Mesodermal cell (in vitro differentiated cells): ENCODE measurements around the gene DYNLT1.
A peak's percentile ranks its signal among the peaks of the same experiment; 100 is the strongest.
"Not testable (repeated sequence)": the region's sequence is repeated elsewhere in the genome, so short reads cannot be mapped to it uniquely, and the experiment has no call there.

Experiments used
- H3K27ac ChIP-seq: 2 replicates; pipeline ENCODE4 v1.7.0; 2013; ENCODE audit warnings: mild to moderate bottlenecking, low read depth, low read length, moderate library complexity; ENCODE audit not compliant: severe bottlenecking
- H3K36me3 ChIP-seq: 2 replicates; pipeline ENCODE4 v1.7.1; 2013; ENCODE audit warnings: mild to moderate bottlenecking, low read length, moderate library complexity; ENCODE audit not compliant: control insufficient read depth, insufficient read depth
- H3K4me1 ChIP-seq: one replicate; pipeline ENCODE4 v1.7.1; 2013; ENCODE audit warnings: mild to moderate bottlenecking, low read length; ENCODE audit not compliant: insufficient read depth, control insufficient read depth, poor library complexity, severe bottlenecking
- H3K4me3 ChIP-seq: 2 replicates; pipeline ENCODE4 v1.7.0; 2013; ENCODE audit warnings: low read length, control low read depth, mild to moderate bottlenecking; ENCODE audit not compliant: insufficient read depth, poor library complexity, severe bottlenecking; ENCODE audit errors: extremely low read depth
- H3K9me3 ChIP-seq: 2 replicates; pipeline ENCODE4 v1.7.1; 2013; ENCODE audit warnings: mild to moderate bottlenecking, low read length, moderate library complexity; ENCODE audit not compliant: control insufficient read depth
- WGBS, 2 experiments: methylation state at CpG; one replicate each; pipeline ENCODE4 v1.1.5; 2013; ENCODE audit warnings: missing lambda C conversion rate in 2 of 2; ENCODE audit not compliant: insufficient coverage in 2 of 2; 5-methylcytosine and 5-hydroxymethylcytosine counted together

DYNLT1 gene

GRCh38 chr6:158619922-158620801, 24.4 kb downstream of the DYNLT1 start:
- Histone ChIP-seq H3K27ac (peak overlapping the region; percentile 23), H3K4me1 (no peaks in the 10 kb centered on the region), H3K4me3 (no peak overlapping the region), H3K9me3 (peaks cover 3% of the 10 kb centered on the region), H3K36me3 (peaks cover 60% of the 10 kb centered on the region)
- WGBS, 2 experiments = 94 to 96% methylated on average over 14 to 17 of the region's 17 CpGs

GRCh38 chr6:158618289-158618688, 26.3 kb downstream of the DYNLT1 start:
- not testable (repeated sequence) for H3K4me1 ChIP-seq, H3K9me3 ChIP-seq, H3K27ac ChIP-seq, H3K4me3 ChIP-seq
- WGBS, 2 experiments = 92 to 94% methylated on average over 2 of the region's 3 CpGs
- H3K36me3 ChIP-seq = peaks cover 66% of the 10 kb centered on the region

- H3K9me3 ChIP-seq, H3K27ac ChIP-seq, H3K4me3 ChIP-seq: not testable (repeated sequence)
- H3K4me1 ChIP-seq = peaks cover 33% of the 10 kb centered on the region
- peaks cover 51% of the 10 kb centered on the region for H3K36me3 ChIP-seq
- 56% methylated on average over 1 of the region's 3 CpGs; no CpG with 5 or more reads in 1 of the 2 experiments for WGBS, 2 experiments
Observed at GRCh38 chr6:158614606-158615005, 29.9 kb downstream of the DYNLT1 start.

GRCh38 chr6:158611541-158612370, 32.8 kb downstream of the DYNLT1 start:
- peaks cover 35% of the 10 kb centered on the region for H3K4me1 ChIP-seq
- no peak overlapping the region for H3K4me3 ChIP-seq
- H3K36me3 ChIP-seq = peaks cover 70% of the 10 kb centered on the region
- peak overlapping the region; percentile 93 for H3K27ac ChIP-seq
- WGBS, 2 experiments = 42 to 46% methylated on average over 12 to 13 of the region's 14 CpGs
- H3K9me3 ChIP-seq = no peaks in the 10 kb centered on the region

GRCh38 chr6:158611039-158611438, 33.5 kb downstream of the DYNLT1 start:
- no peak overlapping the region for H3K4me3 ChIP-seq
- H3K36me3 ChIP-seq = peaks cover 78% of the 10 kb centered on the region
- H3K27ac ChIP-seq = peak overlapping the region; percentile 93
- 88 to 92% methylated on average over 3 of the region's 3 CpGs for WGBS, 2 experiments
- no peaks in the 10 kb centered on the region for H3K9me3 ChIP-seq
- peaks cover 35% of the 10 kb centered on the region for H3K4me1 ChIP-seq

GRCh38 chr6:158610319-158610968, 34.1 kb downstream of the DYNLT1 start:
- Histone ChIP-seq H3K4me1 (peaks cover 35% of the 10 kb centered on the region), H3K4me3 (no peak overlapping the region), H3K9me3 (no peaks in the 10 kb centered on the region), H3K27ac (peak overlapping the region; percentile 93), H3K36me3 (peaks cover 79% of the 10 kb centered on the region)
- 82 to 95% methylated on average over 5 to 6 of the region's 9 CpGs for WGBS, 2 experiments

GRCh38 chr6:158609455-158610155, 34.9 kb downstream of the DYNLT1 start:
- WGBS, 2 experiments = 96 to 98% methylated on average over 11 to 13 of the region's 13 CpGs
- H3K36me3 ChIP-seq = peaks cover 72% of the 10 kb centered on the region
- H3K4me1 ChIP-seq = peaks cover 35% of the 10 kb centered on the region
- H3K27ac ChIP-seq = peak overlapping the region; percentile 93
- no peaks in the 10 kb centered on the region for H3K9me3 ChIP-seq
- no peak overlapping the region for H3K4me3 ChIP-seq

- 94 to 95% methylated on average over 11 of the region's 12 CpGs for WGBS, 2 experiments
- no peak overlapping the region for H3K27ac ChIP-seq
- peaks cover 35% of the 10 kb centered on the region for H3K4me1 ChIP-seq
- no peak overlapping the region for H3K4me3 ChIP-seq
- H3K9me3 ChIP-seq = no peaks in the 10 kb centered on the region
- H3K36me3 ChIP-seq = peaks cover 71% of the 10 kb centered on the region
Observed at GRCh38 chr6:158608221-158608620, 36.3 kb downstream of the DYNLT1 start.

- Histone ChIP-seq H3K4me3 (no peak overlapping the region), H3K27ac (no peak overlapping the region), H3K4me1 (peaks cover 30% of the 10 kb centered on the region), H3K36me3 (peaks cover 70% of the 10 kb centered on the region), H3K9me3 (no peaks in the 10 kb centered on the region)
- WGBS, 2 experiments = 94 to 97% methylated on average over 14 of the region's 14 CpGs
Observed at GRCh38 chr6:158607411-158608170, 37.0 kb downstream of the DYNLT1 start.
